ENCODE results near the gene DIP2B. TPM values are rescaled to one million over a fixed set of nuclear protein-coding genes. Genes with fewer than 3 reads are reported as not detected.

DIP2B gene
- total RNA-seq, 1 experiment from 2014 or later = 20.0 TPM

- Histone ChIP-seq H3K23me2 (ENCODE audit: insufficient read length, low read depth, low read length, poor library complexity, severe bottlenecking) (no peaks in the 10 kb centered on the region), H2AK5ac (ENCODE audit: insufficient read length, low read length) (no peak overlapping the region), H2BK12ac (ENCODE audit: insufficient read length, low read depth, low read length) (no peak overlapping the region), H3K56ac (ENCODE audit: insufficient read length, low read depth, low read length) (no peak overlapping the region), H2BK5ac (ENCODE audit: insufficient read length, low read length) (no peak overlapping the region), H3T11ph (ENCODE audit: low read length) (no peak overlapping the region), H2BK20ac (ENCODE audit: low read depth, low read length, poor library complexity, severe bottlenecking) (no peak overlapping the region), H3K4ac (ENCODE audit: low read depth, low read length) (no peak overlapping the region), H3K27ac (ENCODE audit: insufficient read length, low read depth, low read length) (no peak overlapping the region), H3K79me2 (ENCODE audit: insufficient read depth, low read length) (peaks cover 10% of the 10 kb centered on the region; the same call in 1 of the 2 replicates), H3K4me1 (ENCODE audit: insufficient read depth, low read length) (no peaks in the 10 kb centered on the region; the same call in 1 of the 2 replicates), H3K14ac (ENCODE audit: insufficient read depth, low read length) (no peak overlapping the region), H3K9me3 (ENCODE audit: control insufficient read depth, low read depth, low read length) (no peaks in the 10 kb centered on the region), H2BK120ac (ENCODE audit: low read depth, low read length, poor library complexity, severe bottlenecking) (no peak overlapping the region), H3K18ac (ENCODE audit: insufficient read length, low read depth, low read length) (no peak overlapping the region), H2AFZ (ENCODE audit: low read length) (no peak overlapping the region), H4K91ac (ENCODE audit: insufficient read length, low read depth, low read length) (no peak overlapping the region), H3K9ac (ENCODE audit: extremely low read depth, insufficient read length, low read length) (no peak overlapping the region), H4K8ac (replicated peaks; ENCODE audit: insufficient read length, low read depth, low read length) (no peak overlapping the region), H4K20me1 (ENCODE audit: control insufficient read depth, insufficient read depth, insufficient read length) (no peaks in the 10 kb centered on the region), H2BK15ac (ENCODE audit: low read depth, low read length) (no peak overlapping the region), H3K4me2 (ENCODE audit: insufficient read depth, insufficient read length, low read length) (no peak overlapping the region), H3K79me1 (ENCODE audit: insufficient read depth, low read depth, low read length, poor library complexity, severe bottlenecking) (peaks cover 5% of the 10 kb centered on the region), H3K23ac (ENCODE audit: insufficient read length, low read depth, low read length) (no peak overlapping the region), H4K5ac (ENCODE audit: insufficient read length, low read depth, low read length) (no peak overlapping the region), H3K27me3 (ENCODE audit: insufficient read depth, low read length) (no peaks in the 10 kb centered on the region)
- H3K27ac Mint-ChIP-seq = peak overlapping the region in 2 of 3 experiments; percentile 10 to 47; a peak in 4 of 7 replicates
- WGBS (ENCODE audit: extremely low coverage, insufficient read length, low lambda C conversion rate) = no CpG with 5 or more reads among the region's 4 CpGs
- peaks cover 0 to under 1% of the 10 kb centered on the region in 2 experiments; a peak in 1 of 4 replicates for H3K4me1 Mint-ChIP-seq
- DNase-seq = no peak
- H3K27me3 Mint-ChIP-seq (ENCODE audit: low read depth) = no peaks in the 10 kb centered on the region
- no peaks in the 10 kb centered on the region for H3K9me3 Mint-ChIP-seq
- no peak overlapping the region for H3K4me3 Mint-ChIP-seq
- no peak for TF ChIP-seq CTCF (conservative IDR thresholded peaks at IDR 0.05)
- peaks cover 0 to 3% (median 0%) of the 10 kb centered on the region in 3 experiments; a peak in 1 of 7 replicates for H3K36me3 Mint-ChIP-seq (ENCODE audit: insufficient read depth in 1 of 3, low read depth in 3 of 3)
Measured at GRCh38 chr12:50514526-50515276, 9.9 kb downstream of the DIP2B start.

Measured in H9 (cell line).